COLO668 (cell line): ENCODE results near the gene C3.
"Not testable (repeated sequence)": the region's sequence is repeated elsewhere in the genome, so short reads cannot be mapped to it uniquely, and the experiment has no call there.

ENCODE experiments used
- DNase-seq: peaks from one replicate; lab custom pipeline; 2025; ENCODE audit not compliant: unreplicated experiment; lab: John Stamatoyannopoulos, UW

Gene C3

GRCh38 chr19:6693056-6693471 is 27.4 kb downstream of the C3 start:
- no peak for DNase-seq

GRCh38 chr19:6692027-6692426 is 28.4 kb downstream of the C3 start:
- no peak for DNase-seq

- no peak for DNase-seq
These were observed 29.1 kb downstream of the C3 start for GRCh38 chr19:6691342-6691741.

GRCh38 chr19:6690160-6690885 is 30.1 kb downstream of the C3 start:
- no peak for DNase-seq

- DNase-seq, result no peak
These were observed 33.3 kb downstream of the C3 start for GRCh38 chr19:6687114-6687513.

- DNase-seq, result no peak
These were observed 33.8 kb downstream of the C3 start for GRCh38 chr19:6686628-6686975.

GRCh38 chr19:6685962-6686627 is 34.4 kb downstream of the C3 start:
- DNase-seq, result no peak

GRCh38 chr19:6685482-6685881 is 35.0 kb downstream of the C3 start:
- no peak for DNase-seq

GRCh38 chr19:6683971-6684370 is 36.5 kb downstream of the C3 start:
- no peak for DNase-seq

GRCh38 chr19:6682607-6683128 is 37.8 kb downstream of the C3 start:
- DNase-seq, result no peak

GRCh38 chr19:6680141-6680540 is 40.3 kb downstream of the C3 start:
- no peak for DNase-seq

GRCh38 chr19:6679139-6679538 is 41.3 kb downstream of the C3 start:
- DNase-seq, result no peak

GRCh38 chr19:6678690-6679109 is 41.8 kb downstream of the C3 start:
- DNase-seq, result no peak

GRCh38 chr19:6677883-6678689 is 42.4 kb downstream of the C3 start:
- no peak for DNase-seq

- no peak for DNase-seq
These were observed 43.0 kb downstream of the C3 start for GRCh38 chr19:6677495-6677882.

GRCh38 chr19:6676288-6676687 is 44.2 kb downstream of the C3 start:
- no peak for DNase-seq

GRCh38 chr19:6674868-6675305 is 45.6 kb downstream of the C3 start:
- no peak for DNase-seq

- not testable (repeated sequence) for DNase-seq
These were observed 46.0 kb downstream of the C3 start for GRCh38 chr19:6674408-6674807.

GRCh38 chr19:6672693-6673290 is 47.7 kb downstream of the C3 start:
- no peak for DNase-seq

- DNase-seq, result no peak
These were observed 48.5 kb downstream of the C3 start for GRCh38 chr19:6671960-6672359.

GRCh38 chr19:6668691-6669090 is 51.8 kb downstream of the C3 start:
- no peak for DNase-seq
